Measurements from ENCODE around the gene TCF7L1. TPM values are rescaled to one million over a fixed set of nuclear protein-coding genes. Genes with fewer than 3 reads are reported as not detected.

TCF7L1 gene
- total RNA-seq, 1 experiment from 2014 or later = 30.4 TPM

DNA sequence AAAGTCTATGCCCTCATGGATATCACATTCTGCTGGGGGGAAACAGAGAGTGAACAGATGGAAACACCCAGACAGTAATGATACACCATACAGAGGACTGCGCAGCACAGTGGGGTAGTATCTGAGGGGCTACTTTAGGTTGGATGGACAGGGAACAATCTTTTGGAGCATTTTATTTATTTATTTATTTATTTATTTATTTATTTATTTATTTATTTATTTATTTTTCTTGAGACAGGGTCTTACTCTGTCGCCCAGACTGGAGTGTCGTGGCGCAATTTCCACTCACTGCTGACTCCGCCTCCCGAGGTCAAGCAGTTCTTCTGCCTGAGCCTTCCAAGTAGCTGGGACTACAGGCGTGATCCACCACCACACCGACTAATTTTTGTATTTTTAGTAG lies 105.4 kb downstream of the TCF7L1 start:
- intact Hi-C loops (cut with micrococcal nuclease; ENCODE audit: unreplicated experiment) (no loop called here), in situ Hi-C loops (cut with HindIII; ENCODE audit: low pct_unique_long_range_greater_than_20kb, low sequenced_read_pairs) (no loop called here)
- H3K27ac ChIP-seq (ENCODE audit: low read length) = no peak overlapping the region
- DNase-seq (ENCODE audit: low read depth, low spot score) (no peak), ATAC-seq (no peak)
- H3K4me1 ChIP-seq (ENCODE audit: control insufficient read depth, insufficient read depth, low read length) = peaks cover 10% of the 10 kb centered on the region
- no peaks in the 10 kb centered on the region for H3K27me3 ChIP-seq (ENCODE audit: control insufficient read depth, insufficient read depth, low read length)
- H3K4me3 ChIP-seq (ENCODE audit: low read depth in 2 of 2, low read length in 2 of 2) = no peak overlapping the region
- no peaks in the 10 kb centered on the region for H3K9me3 ChIP-seq (ENCODE audit: control insufficient read depth, insufficient read depth, low read depth, low read length)
- H3K36me3 ChIP-seq (ENCODE audit: control insufficient read depth, insufficient read depth, low read length) = no peaks in the 10 kb centered on the region
- CTCF ChIA-PET = no interaction called here
- TF ChIP-seq CTCF (IDR thresholded peaks at IDR 0.05) (no peak), TCF7L2 (IDR thresholded peaks at IDR 0.05; ENCODE audit: low read depth, low read length) (no peak)
- TF ChIP-seq, protein P1, sequence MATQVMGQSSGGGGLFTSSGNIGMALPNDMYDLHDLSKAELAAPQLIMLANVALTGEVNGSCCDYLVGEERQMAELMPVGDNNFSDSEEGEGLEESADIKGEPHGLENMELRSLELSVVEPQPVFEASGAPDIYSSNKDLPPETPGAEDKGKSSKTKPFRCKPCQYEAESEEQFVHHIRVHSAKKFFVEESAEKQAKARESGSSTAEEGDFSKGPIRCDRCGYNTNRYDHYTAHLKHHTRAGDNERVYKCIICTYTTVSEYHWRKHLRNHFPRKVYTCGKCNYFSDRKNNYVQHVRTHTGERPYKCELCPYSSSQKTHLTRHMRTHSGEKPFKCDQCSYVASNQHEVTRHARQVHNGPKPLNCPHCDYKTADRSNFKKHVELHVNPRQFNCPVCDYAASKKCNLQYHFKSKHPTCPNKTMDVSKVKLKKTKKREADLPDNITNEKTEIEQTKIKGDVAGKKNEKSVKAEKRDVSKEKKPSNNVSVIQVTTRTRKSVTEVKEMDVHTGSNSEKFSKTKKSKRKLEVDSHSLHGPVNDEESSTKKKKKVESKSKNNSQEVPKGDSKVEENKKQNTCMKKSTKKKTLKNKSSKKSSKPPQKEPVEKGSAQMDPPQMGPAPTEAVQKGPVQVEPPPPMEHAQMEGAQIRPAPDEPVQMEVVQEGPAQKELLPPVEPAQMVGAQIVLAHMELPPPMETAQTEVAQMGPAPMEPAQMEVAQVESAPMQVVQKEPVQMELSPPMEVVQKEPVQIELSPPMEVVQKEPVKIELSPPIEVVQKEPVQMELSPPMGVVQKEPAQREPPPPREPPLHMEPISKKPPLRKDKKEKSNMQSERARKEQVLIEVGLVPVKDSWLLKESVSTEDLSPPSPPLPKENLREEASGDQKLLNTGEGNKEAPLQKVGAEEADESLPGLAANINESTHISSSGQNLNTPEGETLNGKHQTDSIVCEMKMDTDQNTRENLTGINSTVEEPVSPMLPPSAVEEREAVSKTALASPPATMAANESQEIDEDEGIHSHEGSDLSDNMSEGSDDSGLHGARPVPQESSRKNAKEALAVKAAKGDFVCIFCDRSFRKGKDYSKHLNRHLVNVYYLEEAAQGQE (IDR thresholded peaks at IDR 0.05; ENCODE audit: insufficient read depth in 1 of 2, low read depth in 2 of 2, low read length in 1 of 2) = no peak
- POLR2A ChIA-PET = no interaction called here
- no TSS peak for BruUV-seq (replicated peaks)

- CTCF ChIA-PET = no interaction called here
- TF ChIP-seq CTCF (IDR thresholded peaks at IDR 0.05) (no peak), TCF7L2 (IDR thresholded peaks at IDR 0.05; ENCODE audit: low read depth, low read length) (no peak), POLR2AphosphoS5 (IDR thresholded peaks at IDR 0.05; ENCODE audit: low read depth, low read length) (no peak), SIN3A (IDR thresholded peaks at IDR 0.05; ENCODE audit: borderline replicate concordance, insufficient read depth, low read depth, low read length) (no peak)
- TF ChIP-seq, protein P1 (IDR thresholded peaks at IDR 0.05; ENCODE audit: insufficient read depth in 1 of 2, low read depth in 2 of 2, low read length in 1 of 2) = no peak
- intact Hi-C loops (cut with micrococcal nuclease; ENCODE audit: unreplicated experiment) = no loop called here
- Histone ChIP-seq H3K9me3 (ENCODE audit: control insufficient read depth, insufficient read depth, low read depth, low read length) (no peaks in the 10 kb centered on the region), H3K4me3 (ENCODE audit: low read depth in 2 of 2, low read length in 2 of 2) (no peak overlapping the region), H3K27ac (ENCODE audit: low read length) (no peak overlapping the region), H3K4me1 (ENCODE audit: control insufficient read depth, insufficient read depth, low read length) (peaks cover 12% of the 10 kb centered on the region), H3K27me3 (ENCODE audit: control insufficient read depth, insufficient read depth, low read length) (no peaks in the 10 kb centered on the region), H3K36me3 (ENCODE audit: control insufficient read depth, insufficient read depth, low read length) (no peaks in the 10 kb centered on the region)
- ATAC-seq = 0 out of 2 replicates have a peak, but pooled peaks have one; percentile 35
- POLR2A ChIA-PET = no interaction called here
- no peak for DNase-seq (ENCODE audit: low read depth, low spot score)
- no TSS peak for BruUV-seq (replicated peaks)
- in situ Hi-C loops (cut with HindIII; ENCODE audit: low pct_unique_long_range_greater_than_20kb, low sequenced_read_pairs) = no loop called here
Observed at GRCh38 chr2:85239102-85239501, 105.9 kb downstream of the TCF7L1 start.

Measured in Panc1 (cell line).